RPMI7951 (cell line): ENCODE data around the gene FLT1. TPM values are rescaled to one million over a fixed set of nuclear protein-coding genes. Genes with fewer than 3 reads are reported as not detected.

Experiments used
- DNase-seq: peaks from one replicate; pipeline ENCODE4 v3.0.0-alpha.2; 2012; ENCODE audit warnings: low read depth
- total RNA-seq: library from RNA; depleted of rRNA; stranded (reverse); fragments of >200 nt; shearing (Covaris generic); gene quantifications from 2 replicates; pipeline ENCODE4 v1.2.3, GENCODE V29; 2014

Gene FLT1
- total RNA-seq, 1 experiment from 2014 or later: 6.2 TPM

GRCh38 chr13:28320209-28320608, 174.7 kb downstream of the FLT1 start:
- DNase-seq: no peak

GRCh38 chr13:28319528-28319927, 175.4 kb downstream of the FLT1 start:
- no peak for DNase-seq

GRCh38 chr13:28318496-28318895, 176.4 kb downstream of the FLT1 start:
- no peak for DNase-seq

- DNase-seq: no peak
Observed at GRCh38 chr13:28316836-28317235, 178.1 kb downstream of the FLT1 start.

- no peak for DNase-seq
Observed at GRCh38 chr13:28316129-28316528, 178.8 kb downstream of the FLT1 start.

GRCh38 chr13:28314879-28315278, 180.0 kb downstream of the FLT1 start:
- no peak for DNase-seq

- no peak for DNase-seq
Observed at GRCh38 chr13:28313579-28313978, 181.3 kb downstream of the FLT1 start.

GRCh38 chr13:28306325-28306724, 188.6 kb downstream of the FLT1 start:
- no peak for DNase-seq

GRCh38 chr13:28301839-28302238, 193.1 kb downstream of the FLT1 start:
- no peak for DNase-seq

- no peak for DNase-seq
Observed at GRCh38 chr13:28299916-28300315, 195.0 kb downstream of the FLT1 start.

GRCh38 chr13:28297341-28297740, 197.6 kb downstream of the FLT1 start:
- DNase-seq: no peak

- no peak for DNase-seq
Observed at GRCh38 chr13:28286263-28286662, 208.7 kb downstream of the FLT1 start.

GRCh38 chr13:28283600-28283999, 211.3 kb downstream of the FLT1 start:
- no peak for DNase-seq

- DNase-seq: no peak
Observed at GRCh38 chr13:28282451-28282850, 212.5 kb downstream of the FLT1 start.

GRCh38 chr13:28273919-28274318, 221.0 kb downstream of the FLT1 start:
- no peak for DNase-seq

- DNase-seq: no peak
Observed at GRCh38 chr13:28271056-28271840, 223.7 kb downstream of the FLT1 start.

GRCh38 chr13:28268800-28269223, 226.1 kb downstream of the FLT1 start:
- no peak for DNase-seq

GRCh38 chr13:28267497-28267896, 227.4 kb downstream of the FLT1 start:
- DNase-seq: no peak

- DNase-seq: no peak
Observed at GRCh38 chr13:28258417-28258816, 236.5 kb downstream of the FLT1 start.

GRCh38 chr13:28257305-28257704, 237.6 kb downstream of the FLT1 start:
- no peak for DNase-seq

GRCh38 chr13:28252547-28252946, 242.4 kb downstream of the FLT1 start:
- DNase-seq: no peak

GRCh38 chr13:28251466-28251865, 243.5 kb downstream of the FLT1 start:
- no peak for DNase-seq

- no peak for DNase-seq
Observed at GRCh38 chr13:28250542-28250941, 244.4 kb downstream of the FLT1 start.
